Upper lobe of left lung (tissue), 4 donors: ENCODE measurements around the gene TMEM40.

Experiments
- CTCF ChIP-seq, 6 experiments: fragments of 450-650 bp in 4 of 6; fragments of 200-600 bp in 2 of 6; sonication (generic) in 2 of 6; IDR thresholded peaks; one replicate each; pipeline ENCODE4 v1.5.1; 2016 to 2019; ENCODE audit warnings: antibody characterized with exemption in 6 of 6
- POLR2A ChIP-seq, 4 donors: fragments of 450-650 bp; IDR thresholded peaks; one replicate each; pipeline ENCODE4 v1.5.1; 2016 to 2017; ENCODE audit warnings: antibody characterized with exemption in 4 of 4, mild to moderate bottlenecking in 2 of 4
- POLR2AphosphoS5 ChIP-seq, 2 donors: sonication (generic); formaldehyde crosslinking; IDR thresholded peaks; one replicate each; pipeline ENCODE4 v1.5.1; 2017; ENCODE audit warnings: antibody characterized with exemption in 2 of 2

GRCh38 chr3:12750658-12751071, 8.4 kb downstream of the TMEM40 start:
- TF ChIP-seq CTCF (IDR thresholded peaks at IDR 0.05) (no peak), POLR2AphosphoS5 (IDR thresholded peaks at IDR 0.05) (no peak), POLR2A (IDR thresholded peaks at IDR 0.05) (no peak)
